Ishikawa (cell line): Measurements from ENCODE around the gene TREX2.

ENCODE experiments used
- CEBPB ChIP-seq: IDR thresholded peaks from 2 replicates; pipeline ENCODE4 v1.6.1; 2012
- CREB1 ChIP-seq: IDR thresholded peaks from 2 replicates; pipeline ENCODE4 v1.6.1; 2012; ENCODE audit warnings: low read depth
- EP300 ChIP-seq: IDR thresholded peaks from 2 replicates; pipeline ENCODE4 v1.6.1; 2012; ENCODE audit warnings: borderline replicate concordance
- RAD21 ChIP-seq: IDR thresholded peaks from 2 replicates; pipeline ENCODE4 v1.6.1; 2012; ENCODE audit warnings: low read depth
- REST ChIP-seq: IDR thresholded peaks from 2 replicates; pipeline ENCODE4 v1.6.1; 2012; ENCODE audit warnings: low read depth, mild to moderate bottlenecking
- TAF1 ChIP-seq: IDR thresholded peaks from 2 replicates; pipeline ENCODE4 v1.6.1; 2012; ENCODE audit warnings: low read depth, mild to moderate bottlenecking
- TEAD4 ChIP-seq: IDR thresholded peaks from 2 replicates; pipeline ENCODE4 v1.6.1; 2012
- USF1 ChIP-seq: IDR thresholded peaks from 2 replicates; pipeline ENCODE4 v1.6.1; 2012
- YY1 ChIP-seq: IDR thresholded peaks from 2 replicates; pipeline ENCODE4 v1.6.1; 2012; ENCODE audit warnings: low read depth
- ZBTB7A ChIP-seq: IDR thresholded peaks from 2 replicates; pipeline ENCODE4 v1.6.1; 2012; ENCODE audit warnings: low read depth
- TF ChIP-seq, protein P1 (sequence below): IDR thresholded peaks from 2 replicates; pipeline ENCODE4 v1.6.1; 2012

DNA sequence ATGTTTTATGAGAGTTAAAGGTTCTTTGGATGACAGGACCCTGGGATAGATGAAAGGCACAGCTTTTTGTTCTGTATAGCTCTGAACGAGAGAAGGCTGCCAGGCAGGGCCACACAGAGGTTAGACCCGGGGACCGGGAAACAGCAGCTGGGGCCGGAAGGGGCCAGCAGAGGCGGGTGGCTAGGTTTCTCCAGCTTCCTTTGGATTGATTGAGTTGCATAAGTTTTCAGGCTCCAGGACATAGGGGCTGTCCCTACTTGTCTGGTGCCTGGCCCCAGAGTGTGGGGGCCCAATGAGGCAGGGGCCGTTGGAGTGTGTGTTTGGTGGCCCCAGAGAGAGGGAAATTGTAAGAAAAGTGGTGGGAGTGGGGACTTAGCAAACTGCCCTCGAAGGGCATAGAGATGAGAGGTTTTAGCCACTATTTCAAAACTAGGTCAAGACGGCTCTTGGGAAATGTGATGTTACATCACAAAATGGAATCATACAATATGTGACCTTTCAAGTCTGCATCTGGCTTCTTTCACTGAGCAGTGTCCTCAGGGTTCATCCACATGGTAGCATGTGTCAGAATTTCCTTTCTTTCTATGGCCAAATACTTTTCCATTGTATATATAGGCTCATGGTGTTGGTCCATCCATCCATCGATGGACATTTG is 30.9 kb downstream of the TREX2 start:
- TF ChIP-seq EP300, result no peak
- no peak for TF ChIP-seq TEAD4
- no peak for TF ChIP-seq USF1
- TF ChIP-seq TAF1, result no peak
- TF ChIP-seq YY1, result no peak
- TF ChIP-seq, protein P1, sequence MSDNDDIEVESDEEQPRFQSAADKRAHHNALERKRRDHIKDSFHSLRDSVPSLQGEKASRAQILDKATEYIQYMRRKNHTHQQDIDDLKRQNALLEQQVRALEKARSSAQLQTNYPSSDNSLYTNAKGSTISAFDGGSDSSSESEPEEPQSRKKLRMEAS, result no peak
- TF ChIP-seq CREB1, result no peak
- TF ChIP-seq CEBPB, result no peak
- TF ChIP-seq ZBTB7A, result no peak
- no peak for TF ChIP-seq RAD21
- TF ChIP-seq REST, result no peak
